Breast epithelium (tissue), 3 donors: ENCODE results near the gene KDM4B.

ENCODE experiments used
- CTCF ChIP-seq, 3 donors: fragments of 450-650 bp; IDR thresholded peaks; one replicate each; pipeline ENCODE4 v1.5.1; 2016 to 2017; ENCODE audit warnings: antibody characterized with exemption in 3 of 3, mild to moderate bottlenecking in 3 of 3, moderate library complexity in 3 of 3
- POLR2A ChIP-seq: fragments of 450-650 bp; IDR thresholded peaks from one replicate; pipeline ENCODE4 v1.6.1; 2016; ENCODE audit warnings: antibody characterized with exemption, mild to moderate bottlenecking, moderate library complexity
- POLR2AphosphoS5 ChIP-seq, 3 donors: sonication (generic); formaldehyde crosslinking; IDR thresholded peaks; one replicate each; pipeline ENCODE4 v1.6.1; 2017; ENCODE audit warnings: antibody characterized with exemption in 3 of 3

DNA sequence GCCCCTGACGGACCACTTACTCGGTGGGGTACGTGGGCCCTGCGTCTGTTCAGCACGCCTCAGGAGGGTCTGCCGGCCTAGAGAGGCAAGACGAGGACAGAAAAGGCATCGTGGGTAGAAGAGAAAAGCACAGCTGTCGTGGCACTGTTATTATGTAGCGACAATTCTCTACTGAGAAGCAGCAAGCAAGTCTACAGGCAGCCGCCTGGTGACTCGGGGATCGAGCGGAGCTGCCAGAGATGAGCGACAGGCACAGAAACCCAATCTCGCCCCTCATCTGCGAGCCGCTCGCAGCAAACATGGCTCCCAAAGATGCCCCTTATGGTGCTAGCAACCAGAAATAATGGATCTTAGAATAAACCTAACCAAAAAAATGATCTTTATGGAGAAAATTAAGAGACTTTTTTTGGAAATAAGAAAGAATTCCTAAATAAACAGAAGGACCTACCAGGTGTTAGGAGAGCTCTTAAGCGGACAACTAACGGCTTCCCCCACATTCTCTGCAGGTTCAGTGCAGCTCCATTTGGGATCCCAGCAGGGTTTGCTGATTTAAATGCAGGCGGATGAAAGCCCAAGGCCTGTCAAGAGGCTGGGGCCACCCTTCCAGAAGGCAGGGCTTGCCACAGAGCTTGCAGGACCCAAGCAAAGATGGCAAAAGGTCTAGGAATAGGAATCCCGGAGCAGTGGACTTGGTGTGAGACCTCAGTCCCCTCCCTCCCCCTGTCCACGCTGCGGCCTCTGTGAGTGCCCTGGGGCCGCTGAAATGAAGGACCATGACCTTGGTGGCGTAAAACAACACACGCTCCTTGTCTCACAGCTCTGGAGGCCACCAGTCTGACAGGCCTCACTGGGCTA, 152.6 kb downstream of the KDM4B start:
- TF ChIP-seq CTCF (IDR thresholded peaks at IDR 0.05) (no peak), POLR2A (no peak), POLR2AphosphoS5 (IDR thresholded peaks at IDR 0.05) (no peak)
